Activated B cell treated with CpG ODN at 0.5 μM for 24 hours (primary cell): Measurements from ENCODE around the gene PTPN6. TPM values are rescaled to one million over a fixed set of nuclear protein-coding genes. Genes with fewer than 3 reads are reported as not detected.

Experiments used
- ATAC-seq: fragments of 200-7000 bp; cut with Tn5 transposase; one replicate; pipeline ENCODE4 v1.10.0; 2021; ENCODE audit warnings: low read depth, mild to moderate bottlenecking, moderate library complexity
- CTCF ChIA-PET: fragments of 350-600 bp; sonication (Branson Sonifier 250); formaldehyde crosslinking; loops from one replicate; lab custom pipeline; 2021; ENCODE audit warnings: antibody characterized with exemption; lab: Charles Lee
- POLR2A ChIA-PET: fragments of 350-600 bp; sonication (Branson Sonifier 250); formaldehyde crosslinking; loops from one replicate; lab custom pipeline; 2021; ENCODE audit warnings: antibody characterized with exemption; lab: Charles Lee
- DNase-seq: peaks from one replicate; pipeline ENCODE4 v3.0.0; 2022
- H3K27ac Mint-ChIP-seq: one replicate; pipeline ENCODE4 v1.8.0; 2020; ENCODE audit warnings: mixed read lengths
- H3K27me3 Mint-ChIP-seq: one replicate; pipeline ENCODE4 v1.8.0; 2021; ENCODE audit warnings: mixed read lengths
- H3K36me3 Mint-ChIP-seq: one replicate; pipeline ENCODE4 v1.8.0; 2021; ENCODE audit warnings: low read depth, mixed read lengths
- H3K4me1 Mint-ChIP-seq: one replicate; pipeline ENCODE4 v1.8.0; 2021; ENCODE audit warnings: mixed read lengths
- H3K4me3 Mint-ChIP-seq: one replicate; pipeline ENCODE4 v1.8.0; 2020; ENCODE audit warnings: mild to moderate bottlenecking, mixed read lengths
- H3K9me3 Mint-ChIP-seq: one replicate; pipeline ENCODE4 v1.8.0; 2020; ENCODE audit warnings: mixed read lengths
- intact Hi-C: fragments of 100-400 bp; cut with micrococcal nuclease; formaldehyde crosslinking; loops from one replicate; pipeline ENCODE4 v1.15.1; 2024
- total RNA-seq: library from RNA; stranded (reverse); gene quantifications from 2 replicates; pipeline ENCODE4 v1.2.3, GENCODE V29; 2022
- TF ChIP-seq, protein P1 (sequence below): fragments of 200-600 bp; IDR thresholded peaks from one replicate; pipeline ENCODE4 v1.8.0; 2022; ENCODE audit warnings: antibody characterized with exemption, mild to moderate bottlenecking

PTPN6 gene
- total RNA-seq, 1 donor from 2014 or later = 393 TPM

DNA sequence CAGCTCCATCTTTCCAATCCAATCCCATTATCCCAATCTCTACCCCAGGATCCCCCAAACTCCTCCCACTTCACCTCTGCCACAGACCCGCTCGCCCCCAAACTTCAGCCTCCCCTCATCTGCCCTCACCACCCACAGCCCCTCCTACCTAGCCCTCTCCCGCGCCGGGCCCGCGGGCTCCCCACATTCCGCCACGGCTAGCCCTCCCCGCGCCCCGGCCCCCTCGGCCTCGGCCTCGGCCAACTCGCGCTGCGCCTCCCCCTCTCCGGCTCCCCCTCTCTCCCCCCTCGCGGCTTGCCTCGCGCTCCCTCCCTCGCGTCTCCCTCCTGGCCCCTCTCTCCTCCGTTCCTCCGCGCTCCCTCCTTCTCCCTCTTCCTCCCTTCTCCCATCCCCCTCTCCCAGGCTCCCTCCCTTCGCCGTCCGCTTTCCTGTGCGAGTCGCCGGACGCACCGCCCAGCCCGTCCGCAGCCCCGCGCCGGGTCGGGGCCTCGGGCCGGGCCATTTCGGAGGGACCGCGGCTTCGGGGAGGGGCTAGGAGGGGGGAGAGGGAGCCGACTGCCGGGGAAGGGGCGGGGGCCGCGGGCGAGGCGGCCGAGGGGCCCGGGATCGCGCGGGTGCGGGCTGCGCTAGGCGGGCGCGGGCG lies 23.7 kb upstream of the PTPN6 start, which contains the start of gene ATN1:
TSS of gene ATN1 (plus strand) at position 581 of the 643 bp plus-strand sequence. CDS start 6,043 bp downstream, outside the sequence.
- ChIA-PET CTCF (interaction anchor here (0.7 to 3.4 kb wide), 4 partner anchors 10 to 94 kb away, joined by 3 to 23 read pairs (median 5); partner anchors contain the start of genes C12orf57 and RNU7-1), POLR2A (interaction anchor here (0.6 to 7.3 kb wide), 13 partner anchors 9 to 160 kb away, joined by 3 to 89 read pairs (median 7); partner anchors contain the start of genes C12orf57, ENO2 and RNU7-1)
- H3K4me1 Mint-ChIP-seq = peaks cover 54% of the 10 kb centered on the region
- no peaks in the 10 kb centered on the region for H3K36me3 Mint-ChIP-seq
- intact Hi-C loops = loop anchor here (10.0 kb wide), 1 partner anchor 707 kb away; no protein-coding TSS in a partner anchor
- H3K9me3 Mint-ChIP-seq = no peaks in the 10 kb centered on the region
- TF ChIP-seq, protein P1, sequence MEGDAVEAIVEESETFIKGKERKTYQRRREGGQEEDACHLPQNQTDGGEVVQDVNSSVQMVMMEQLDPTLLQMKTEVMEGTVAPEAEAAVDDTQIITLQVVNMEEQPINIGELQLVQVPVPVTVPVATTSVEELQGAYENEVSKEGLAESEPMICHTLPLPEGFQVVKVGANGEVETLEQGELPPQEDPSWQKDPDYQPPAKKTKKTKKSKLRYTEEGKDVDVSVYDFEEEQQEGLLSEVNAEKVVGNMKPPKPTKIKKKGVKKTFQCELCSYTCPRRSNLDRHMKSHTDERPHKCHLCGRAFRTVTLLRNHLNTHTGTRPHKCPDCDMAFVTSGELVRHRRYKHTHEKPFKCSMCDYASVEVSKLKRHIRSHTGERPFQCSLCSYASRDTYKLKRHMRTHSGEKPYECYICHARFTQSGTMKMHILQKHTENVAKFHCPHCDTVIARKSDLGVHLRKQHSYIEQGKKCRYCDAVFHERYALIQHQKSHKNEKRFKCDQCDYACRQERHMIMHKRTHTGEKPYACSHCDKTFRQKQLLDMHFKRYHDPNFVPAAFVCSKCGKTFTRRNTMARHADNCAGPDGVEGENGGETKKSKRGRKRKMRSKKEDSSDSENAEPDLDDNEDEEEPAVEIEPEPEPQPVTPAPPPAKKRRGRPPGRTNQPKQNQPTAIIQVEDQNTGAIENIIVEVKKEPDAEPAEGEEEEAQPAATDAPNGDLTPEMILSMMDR = no peak
- no peaks in the 10 kb centered on the region for H3K27me3 Mint-ChIP-seq
- DNase-seq (peak; percentile 58), ATAC-seq (peak; percentile 42)
- peak within 1 kb of the TSS; percentile 86 for H3K4me3 Mint-ChIP-seq
- peak within 1 kb of the TSS; percentile 86 for H3K27ac Mint-ChIP-seq

- H3K4me1 Mint-ChIP-seq = peaks cover 48% of the 10 kb centered on the region
- H3K27me3 Mint-ChIP-seq = no peaks in the 10 kb centered on the region
- no peaks in the 10 kb centered on the region for H3K9me3 Mint-ChIP-seq
- peak overlapping the region; percentile 86 for H3K4me3 Mint-ChIP-seq
- CTCF ChIA-PET = interaction anchor here (1.0 to 1.5 kb wide), 2 partner anchors 10 to 16 kb away, joined by 3 to 9 read pairs; no protein-coding TSS in a partner anchor
- TF ChIP-seq, protein P1 = no peak
- peaks cover 2% of the 10 kb centered on the region for H3K36me3 Mint-ChIP-seq
- DNase-seq (no peak), ATAC-seq (peak; percentile 18)
- intact Hi-C loops = loop anchor here (10.0 kb wide), 1 partner anchor 707 kb away; no protein-coding TSS in a partner anchor
- POLR2A ChIA-PET = interaction anchor here (0.5 to 7.3 kb wide), 12 partner anchors 8 to 55 kb away, joined by 3 to 89 read pairs (median 6); partner anchors contain the start of genes C12orf57, ENO2, RNU7-1 and SPSB2
- peak overlapping the region; percentile 85 for H3K27ac Mint-ChIP-seq
These were observed 23.0 kb upstream of the PTPN6 start for GRCh38 chr12:6928022-6928702.

- peak overlapping the region; percentile 86 for H3K4me3 Mint-ChIP-seq
- TF ChIP-seq, protein P1 = no peak
- CTCF ChIA-PET = interaction anchor here (1.0 to 1.6 kb wide), 3 partner anchors 9 to 36 kb away, joined by 3 to 9 read pairs (median 4); no protein-coding TSS in a partner anchor
- no peak for ATAC-seq
- DNase-seq = no peak
- peaks cover 41% of the 10 kb centered on the region for H3K4me1 Mint-ChIP-seq
- no peaks in the 10 kb centered on the region for H3K27me3 Mint-ChIP-seq
- H3K27ac Mint-ChIP-seq = peak overlapping the region; percentile 85
- intact Hi-C loops = loop anchor here (1.0 to 10.0 kb wide), 2 partner anchors 8 to 706 kb away; no protein-coding TSS in a partner anchor
- peaks cover 8% of the 10 kb centered on the region for H3K36me3 Mint-ChIP-seq
- POLR2A ChIA-PET = interaction anchor here (0.5 to 7.3 kb wide), 12 partner anchors 8 to 239 kb away, joined by 3 to 89 read pairs (median 4); partner anchors contain the start of genes C12orf57, ENO2, RNU7-1 and SPSB2
- no peaks in the 10 kb centered on the region for H3K9me3 Mint-ChIP-seq
These were observed 22.3 kb upstream of the PTPN6 start for GRCh38 chr12:6928703-6929407.

DNA sequence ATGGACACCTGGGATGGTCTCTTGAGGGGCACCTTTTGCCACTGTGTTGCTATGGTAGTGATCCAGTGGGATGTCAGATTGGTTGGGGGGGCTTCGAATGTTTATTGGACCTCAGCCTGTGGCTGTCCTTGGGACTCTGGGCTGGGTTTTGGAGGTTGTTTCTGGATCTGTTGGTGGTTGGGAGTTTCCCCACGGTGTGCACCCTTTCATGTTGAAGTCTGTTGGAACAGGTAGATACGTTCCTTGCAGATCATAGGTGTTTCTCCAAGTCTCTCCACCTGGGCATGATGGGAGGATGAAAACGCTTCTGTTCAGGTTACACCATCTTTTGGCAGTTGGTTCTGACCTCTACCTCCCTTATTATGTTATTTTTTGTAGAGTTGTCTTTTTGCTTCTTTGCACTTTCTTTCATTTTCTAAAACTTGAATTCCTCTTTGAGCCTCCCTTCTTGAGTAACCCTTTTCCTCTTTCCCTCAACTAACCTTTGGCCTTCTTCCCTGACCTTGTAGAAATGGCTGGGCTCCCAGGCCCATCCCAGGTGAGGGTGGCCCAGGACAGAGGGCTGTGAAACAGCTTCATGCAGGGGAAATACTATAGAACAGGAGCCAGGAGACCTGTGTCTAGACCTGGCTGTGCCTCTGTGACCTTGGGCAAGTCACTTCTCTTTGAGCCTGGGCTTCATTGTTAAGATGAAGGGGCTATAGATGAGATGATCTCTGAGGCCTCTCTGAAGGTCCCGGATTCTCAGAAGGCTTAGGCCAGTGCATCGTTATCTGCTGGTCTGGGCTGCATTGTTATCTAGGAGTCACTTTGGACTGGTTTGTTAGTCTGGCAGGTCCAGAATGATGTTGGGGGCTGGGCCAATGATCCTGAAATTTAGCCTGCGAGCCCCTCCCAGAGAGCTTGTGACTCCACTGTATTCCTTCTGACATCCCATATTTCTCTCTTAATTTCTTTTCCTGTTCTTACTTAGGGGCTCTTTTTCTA lies 21.4 kb upstream of the PTPN6 start:
- CTCF ChIA-PET = interaction anchor here (1.5 to 1.6 kb wide), 2 partner anchors 8 to 35 kb away, joined by 4 to 9 read pairs; no protein-coding TSS in a partner anchor
- peak overlapping the region; percentile 86 for H3K4me3 Mint-ChIP-seq
- intact Hi-C loops = loop anchor here (1.0 to 10.0 kb wide), 2 partner anchors 8 to 705 kb away; no protein-coding TSS in a partner anchor
- peaks cover 32% of the 10 kb centered on the region for H3K4me1 Mint-ChIP-seq
- no peak for DNase-seq
- TF ChIP-seq, protein P1 = no peak
- peak overlapping the region; percentile 56 for H3K27ac Mint-ChIP-seq
- POLR2A ChIA-PET = interaction anchor here (1.5 to 7.3 kb wide), 5 partner anchors 8 to 240 kb away, joined by 3 to 89 read pairs (median 7); partner anchors contain the start of genes C12orf57, RNU7-1 and ZNF384
- H3K9me3 Mint-ChIP-seq = no peaks in the 10 kb centered on the region
- no peaks in the 10 kb centered on the region for H3K27me3 Mint-ChIP-seq
- peaks cover 17% of the 10 kb centered on the region for H3K36me3 Mint-ChIP-seq
- ATAC-seq = no peak
